Measurements from ENCODE around the gene CHCHD6.

CHCHD6 gene

GRCh38 chr3:126852511-126852910, 148.5 kb downstream of the CHCHD6 start:
- in situ Hi-C loops (cut with HindIII; ENCODE audit: low sequenced_read_pairs): no loop called here

- in situ Hi-C loops (cut with HindIII; ENCODE audit: low sequenced_read_pairs): no loop called here
Measured at GRCh38 chr3:126854666-126855065, 150.6 kb downstream of the CHCHD6 start.

- in situ Hi-C loops (cut with HindIII; ENCODE audit: low sequenced_read_pairs): no loop called here
Measured at GRCh38 chr3:126855374-126855773, 151.3 kb downstream of the CHCHD6 start.

GRCh38 chr3:126857928-126858327, 153.9 kb downstream of the CHCHD6 start:
- in situ Hi-C loops (cut with HindIII; ENCODE audit: low sequenced_read_pairs): no loop called here

- in situ Hi-C loops (cut with HindIII; ENCODE audit: low sequenced_read_pairs): no loop called here
Measured at GRCh38 chr3:126858401-126858800, 154.4 kb downstream of the CHCHD6 start.

- in situ Hi-C loops (cut with HindIII; ENCODE audit: low sequenced_read_pairs): no loop called here
Measured at GRCh38 chr3:126858887-126859286, 154.8 kb downstream of the CHCHD6 start.

- in situ Hi-C loops (cut with HindIII; ENCODE audit: low sequenced_read_pairs): no loop called here
Measured at GRCh38 chr3:126859415-126860246, 155.6 kb downstream of the CHCHD6 start.

GRCh38 chr3:126865736-126866135, 161.7 kb downstream of the CHCHD6 start:
- in situ Hi-C loops (cut with HindIII; ENCODE audit: low sequenced_read_pairs): no loop called here

GRCh38 chr3:126866175-126866759, 162.2 kb downstream of the CHCHD6 start:
- in situ Hi-C loops (cut with HindIII; ENCODE audit: low sequenced_read_pairs): no loop called here

GRCh38 chr3:126867190-126867862, 163.3 kb downstream of the CHCHD6 start:
- in situ Hi-C loops (cut with HindIII; ENCODE audit: low sequenced_read_pairs): no loop called here

GRCh38 chr3:126867863-126868200, 163.8 kb downstream of the CHCHD6 start:
- in situ Hi-C loops (cut with HindIII; ENCODE audit: low sequenced_read_pairs): no loop called here

- in situ Hi-C loops (cut with HindIII; ENCODE audit: low sequenced_read_pairs): no loop called here
Measured at GRCh38 chr3:126870608-126871210, 166.7 kb downstream of the CHCHD6 start.

- in situ Hi-C loops (cut with HindIII; ENCODE audit: low sequenced_read_pairs): no loop called here
Measured at GRCh38 chr3:126872701-126873342, 168.8 kb downstream of the CHCHD6 start.

GRCh38 chr3:126873416-126873815, 169.4 kb downstream of the CHCHD6 start:
- in situ Hi-C loops (cut with HindIII; ENCODE audit: low sequenced_read_pairs): no loop called here

- in situ Hi-C loops (cut with HindIII; ENCODE audit: low sequenced_read_pairs): no loop called here
Measured at GRCh38 chr3:126878664-126879063, 174.6 kb downstream of the CHCHD6 start.

GRCh38 chr3:126880901-126881300, 176.9 kb downstream of the CHCHD6 start:
- in situ Hi-C loops (cut with HindIII; ENCODE audit: low sequenced_read_pairs): no loop called here

- in situ Hi-C loops (cut with HindIII; ENCODE audit: low sequenced_read_pairs): no loop called here
Measured at GRCh38 chr3:126881861-126882260, 177.8 kb downstream of the CHCHD6 start.

GRCh38 chr3:126883241-126883640, 179.2 kb downstream of the CHCHD6 start:
- in situ Hi-C loops (cut with HindIII; ENCODE audit: low sequenced_read_pairs): no loop called here

- in situ Hi-C loops (cut with HindIII; ENCODE audit: low sequenced_read_pairs): no loop called here
Measured at GRCh38 chr3:126885425-126885824, 181.4 kb downstream of the CHCHD6 start.

- in situ Hi-C loops (cut with HindIII; ENCODE audit: low sequenced_read_pairs): no loop called here
Measured at GRCh38 chr3:126886217-126886616, 182.2 kb downstream of the CHCHD6 start.

GRCh38 chr3:126887686-126888085, 183.6 kb downstream of the CHCHD6 start:
- in situ Hi-C loops (cut with HindIII; ENCODE audit: low sequenced_read_pairs): no loop called here

Measured in DLD1 (cell line).